ENCODE measurements around the gene NAIP. TPM values are rescaled to one million over a fixed set of nuclear protein-coding genes. Genes with fewer than 3 reads are reported as not detected.

Gene NAIP, protein sequence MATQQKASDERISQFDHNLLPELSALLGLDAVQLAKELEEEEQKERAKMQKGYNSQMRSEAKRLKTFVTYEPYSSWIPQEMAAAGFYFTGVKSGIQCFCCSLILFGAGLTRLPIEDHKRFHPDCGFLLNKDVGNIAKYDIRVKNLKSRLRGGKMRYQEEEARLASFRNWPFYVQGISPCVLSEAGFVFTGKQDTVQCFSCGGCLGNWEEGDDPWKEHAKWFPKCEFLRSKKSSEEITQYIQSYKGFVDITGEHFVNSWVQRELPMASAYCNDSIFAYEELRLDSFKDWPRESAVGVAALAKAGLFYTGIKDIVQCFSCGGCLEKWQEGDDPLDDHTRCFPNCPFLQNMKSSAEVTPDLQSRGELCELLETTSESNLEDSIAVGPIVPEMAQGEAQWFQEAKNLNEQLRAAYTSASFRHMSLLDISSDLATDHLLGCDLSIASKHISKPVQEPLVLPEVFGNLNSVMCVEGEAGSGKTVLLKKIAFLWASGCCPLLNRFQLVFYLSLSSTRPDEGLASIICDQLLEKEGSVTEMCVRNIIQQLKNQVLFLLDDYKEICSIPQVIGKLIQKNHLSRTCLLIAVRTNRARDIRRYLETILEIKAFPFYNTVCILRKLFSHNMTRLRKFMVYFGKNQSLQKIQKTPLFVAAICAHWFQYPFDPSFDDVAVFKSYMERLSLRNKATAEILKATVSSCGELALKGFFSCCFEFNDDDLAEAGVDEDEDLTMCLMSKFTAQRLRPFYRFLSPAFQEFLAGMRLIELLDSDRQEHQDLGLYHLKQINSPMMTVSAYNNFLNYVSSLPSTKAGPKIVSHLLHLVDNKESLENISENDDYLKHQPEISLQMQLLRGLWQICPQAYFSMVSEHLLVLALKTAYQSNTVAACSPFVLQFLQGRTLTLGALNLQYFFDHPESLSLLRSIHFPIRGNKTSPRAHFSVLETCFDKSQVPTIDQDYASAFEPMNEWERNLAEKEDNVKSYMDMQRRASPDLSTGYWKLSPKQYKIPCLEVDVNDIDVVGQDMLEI (N-terminal part only)
- 1.5 and 7.6 TPM in 2 replicates for polyA plus RNA-seq

DNA sequence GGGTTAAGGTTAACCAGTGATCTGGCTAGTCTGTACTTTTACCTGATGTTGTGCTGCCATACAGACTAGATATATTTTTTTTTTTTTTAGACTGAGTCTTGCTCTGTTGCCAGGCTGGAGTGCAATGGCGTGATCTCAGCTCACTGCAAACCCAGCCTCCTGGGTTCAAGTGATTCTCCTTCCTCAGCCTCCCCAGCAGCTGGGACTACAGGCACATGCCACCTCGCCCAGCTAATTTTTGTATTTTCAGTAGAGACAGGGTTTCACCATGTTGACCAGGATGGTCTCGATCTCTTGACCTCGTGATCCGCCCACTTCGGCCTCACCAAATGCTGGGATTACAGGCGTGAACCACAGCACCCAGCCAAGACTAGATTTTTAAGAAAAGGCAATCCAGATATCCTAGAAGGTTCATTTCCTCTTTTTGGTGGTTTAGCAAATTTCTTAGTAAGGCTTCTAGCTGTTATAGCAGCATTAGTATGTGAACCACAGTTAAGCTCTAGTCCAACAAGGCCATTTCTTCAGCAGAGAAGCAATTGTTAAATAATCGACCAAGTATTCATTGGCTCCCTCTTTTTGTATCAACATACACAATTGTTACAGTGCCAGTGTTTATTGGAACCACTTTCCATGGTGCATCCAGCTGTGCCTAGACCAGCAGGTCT is at the start of gene NAIP:
Gene NAIP, minus strand, starts transcription at position 51 of the 665 bp plus-strand sequence. CDS start 12,424 bp downstream, outside the sequence.

DNA sequence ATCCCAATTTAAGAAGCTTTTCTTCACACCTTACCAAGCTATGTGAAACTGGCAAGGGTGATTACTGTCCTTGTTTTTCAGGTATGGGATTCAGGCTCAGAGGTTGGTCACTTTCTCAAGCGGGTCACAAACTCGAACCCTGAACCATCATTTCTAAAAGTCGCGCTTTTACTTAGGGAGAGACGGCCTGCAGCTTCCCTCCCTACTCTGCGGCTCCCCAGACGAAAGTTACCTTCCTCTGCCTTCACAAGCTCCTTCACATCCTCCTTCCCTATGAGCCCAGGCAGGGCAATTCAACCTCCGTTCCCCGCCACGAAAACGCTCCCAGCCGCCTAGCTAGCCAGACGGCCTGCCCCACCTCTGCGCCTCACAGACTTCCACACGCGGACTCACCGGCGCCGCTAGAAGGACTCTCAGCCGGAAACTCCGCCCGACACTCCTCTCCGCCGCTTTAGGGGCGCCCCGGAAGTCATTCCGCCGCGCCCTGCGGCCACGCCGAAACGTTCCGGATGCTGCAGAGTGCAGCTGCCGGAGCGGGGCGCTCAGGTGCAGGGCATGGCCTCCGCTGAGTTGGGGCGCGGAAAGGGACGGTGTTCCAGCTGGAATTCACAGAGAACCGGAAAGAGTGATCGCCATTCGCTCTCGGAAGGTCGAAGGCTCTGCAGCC is 42.3 kb upstream of the NAIP start, which contains the start of gene GTF2H2:
Gene GTF2H2, minus strand, starts transcription at position 415 of the 667 bp plus-strand sequence. CDS start 4,913 bp downstream, outside the sequence.

Other genes with a start within 250 kb of the NAIP start
- gene SERF1A, start 124.7 kb downstream of the NAIP start, polyA plus RNA-seq, result 51.7 and 53.3 TPM in 2 replicates
- 29.9 and 45.0 TPM in 2 replicates for gene SMN1, start 100.3 kb downstream of the NAIP start, polyA plus RNA-seq
- 38.8 and 41.3 TPM in 2 replicates for gene GTF2H2, start 42.3 kb upstream of the NAIP start, polyA plus RNA-seq

Data from Purkinje cell (primary cell).